H9 (cell line): Measurements from ENCODE around the gene NXNL2. TPM values are rescaled to one million over a fixed set of nuclear protein-coding genes. Genes with fewer than 3 reads are reported as not detected.

ENCODE experiments used
- DNase-seq: peaks from one replicate; pipeline ENCODE4 v3.0.0-alpha.2; 2017
- H2AFZ ChIP-seq: one replicate; pipeline ENCODE4 v1.6.1; 2013; ENCODE audit warnings: mild to moderate bottlenecking, low read length, control low read depth, moderate library complexity
- H2AK5ac ChIP-seq: 2 replicates; pipeline ENCODE4 v1.6.1; 2013; ENCODE audit warnings: low read length, control low read depth, mixed read lengths; ENCODE audit not compliant: insufficient read length
- H2BK120ac ChIP-seq: one replicate; pipeline ENCODE4 v1.6.1; 2013; ENCODE audit warnings: low read depth, mild to moderate bottlenecking, low read length, control low read depth, inconsistent platforms; ENCODE audit not compliant: poor library complexity, severe bottlenecking
- H2BK12ac ChIP-seq: 2 replicates; pipeline ENCODE4 v1.6.1; 2013; ENCODE audit warnings: low read length, control low read depth, mixed read lengths, low read depth; ENCODE audit not compliant: insufficient read length
- H2BK15ac ChIP-seq: 2 replicates; pipeline ENCODE4 v1.6.1; 2013; ENCODE audit warnings: low read depth, low read length, control low read depth
- H2BK20ac ChIP-seq: one replicate; pipeline ENCODE4 v1.6.1; 2013; ENCODE audit warnings: low read depth, mild to moderate bottlenecking, low read length, control low read depth, inconsistent platforms; ENCODE audit not compliant: poor library complexity, severe bottlenecking
- H2BK5ac ChIP-seq: 2 replicates; pipeline ENCODE4 v1.6.1; 2013; ENCODE audit warnings: low read length, control low read depth, mixed read lengths; ENCODE audit not compliant: insufficient read length
- H3K14ac ChIP-seq: 2 replicates; pipeline ENCODE4 v1.6.1; 2013; ENCODE audit warnings: low read length, control low read depth; ENCODE audit not compliant: insufficient read depth
- H3K18ac ChIP-seq: 2 replicates; pipeline ENCODE4 v1.6.1; 2013; ENCODE audit warnings: low read depth, mild to moderate bottlenecking, mixed read lengths, low read length, control low read depth; ENCODE audit not compliant: insufficient read length
- H3K23ac ChIP-seq: 2 replicates; pipeline ENCODE4 v1.6.1; 2013; ENCODE audit warnings: low read length, control low read depth, mixed read lengths, low read depth; ENCODE audit not compliant: insufficient read length
- H3K23me2 ChIP-seq: 2 replicates; pipeline ENCODE4 v1.6.1; 2013; ENCODE audit warnings: low read depth, mild to moderate bottlenecking, mixed read lengths, low read length, control low read depth; ENCODE audit not compliant: insufficient read length, poor library complexity, severe bottlenecking
- H3K27ac ChIP-seq: 2 replicates; pipeline ENCODE4 v1.5.1; 2013; ENCODE audit warnings: low read length, control low read depth, mixed read lengths, low read depth; ENCODE audit not compliant: insufficient read length
- H3K27me3 ChIP-seq: 2 replicates; pipeline ENCODE4 v1.6.1; 2013; ENCODE audit warnings: low read length, control low read depth, inconsistent platforms; ENCODE audit not compliant: insufficient read depth
- H3K4ac ChIP-seq: 2 replicates; pipeline ENCODE4 v1.6.1; 2013; ENCODE audit warnings: low read depth, mild to moderate bottlenecking, control low read depth, inconsistent platforms, low read length, moderate library complexity
- H3K4me1 ChIP-seq: 2 replicates; pipeline ENCODE4 v1.6.1; 2013; ENCODE audit warnings: low read length, control low read depth, inconsistent platforms; ENCODE audit not compliant: insufficient read depth
- H3K4me2 ChIP-seq: 2 replicates; pipeline ENCODE4 v1.6.1; 2013; ENCODE audit warnings: low read length, control low read depth, mixed read lengths; ENCODE audit not compliant: insufficient read length, insufficient read depth
- H3K56ac ChIP-seq: 2 replicates; pipeline ENCODE4 v1.6.1; 2013; ENCODE audit warnings: low read depth, mild to moderate bottlenecking, mixed read lengths, low read length, control low read depth; ENCODE audit not compliant: insufficient read length
- H3K79me1 ChIP-seq: 2 replicates; pipeline ENCODE4 v1.6.1; 2013; ENCODE audit warnings: low read depth, mild to moderate bottlenecking, moderate library complexity, low read length, control low read depth, inconsistent platforms; ENCODE audit not compliant: insufficient read depth, poor library complexity, severe bottlenecking
- H3K79me2 ChIP-seq: 2 replicates; pipeline ENCODE4 v1.6.1; 2013; ENCODE audit warnings: low read length, control low read depth, inconsistent platforms; ENCODE audit not compliant: insufficient read depth
- H3K9ac ChIP-seq: 2 replicates; pipeline ENCODE4 v1.6.1; 2013; ENCODE audit warnings: low read length, control low read depth, mixed read lengths; ENCODE audit not compliant: insufficient read length; ENCODE audit errors: extremely low read depth
- H3K9me3 ChIP-seq: one replicate; pipeline ENCODE4 v1.6.1; 2013; ENCODE audit warnings: low read depth, low read length, inconsistent platforms; ENCODE audit not compliant: control insufficient read depth
- H3T11ph ChIP-seq: one replicate; pipeline ENCODE4 v1.6.1; 2013; ENCODE audit warnings: mild to moderate bottlenecking, low read length, control low read depth, inconsistent platforms
- H4K20me1 ChIP-seq: one replicate; pipeline ENCODE4 v1.6.1; 2013; ENCODE audit not compliant: control insufficient read depth, insufficient read length, insufficient read depth
- H4K5ac ChIP-seq: 2 replicates; pipeline ENCODE4 v1.6.1; 2013; ENCODE audit warnings: low read depth, mild to moderate bottlenecking, mixed read lengths, low read length, control low read depth; ENCODE audit not compliant: insufficient read length
- H4K8ac ChIP-seq: replicated peaks from 2 replicates; pipeline ENCODE4 v1.6.1; 2013; ENCODE audit warnings: low read length, control low read depth, mixed read lengths, low read depth; ENCODE audit not compliant: insufficient read length
- H4K91ac ChIP-seq: 2 replicates; pipeline ENCODE4 v1.6.1; 2013; ENCODE audit warnings: low read depth, mild to moderate bottlenecking, moderate library complexity, mixed read lengths, low read length, control low read depth; ENCODE audit not compliant: insufficient read length
- H3K27ac Mint-ChIP-seq, 3 experiments: 2 replicates in 2 of 3; 3 replicates in 1 of 3; pipeline ENCODE4 v1.8.0; 2020 to 2021; ENCODE audit warnings: mixed read lengths in 3 of 3, mild to moderate bottlenecking in 1 of 3, moderate library complexity in 1 of 3
- H3K27me3 Mint-ChIP-seq: 2 replicates; pipeline ENCODE4 v1.8.0; 2021; ENCODE audit warnings: low read depth, mild to moderate bottlenecking, moderate library complexity, mixed read lengths
- H3K36me3 Mint-ChIP-seq, 3 experiments: 2 replicates in 2 of 3; 3 replicates in 1 of 3; pipeline ENCODE4 v1.8.0; 2020 to 2021; ENCODE audit warnings: low read depth in 3 of 3, mixed read lengths in 3 of 3; ENCODE audit not compliant: insufficient read depth in 1 of 3
- H3K4me1 Mint-ChIP-seq, 2 experiments: 2 replicates each; pipeline ENCODE4 v1.8.0; 2020; ENCODE audit warnings: mixed read lengths in 2 of 2
- H3K4me3 Mint-ChIP-seq, 2 experiments: 2 replicates in 1 of 2; 3 replicates in 1 of 2; pipeline ENCODE4 v1.8.0; 2020 to 2021; ENCODE audit warnings: mild to moderate bottlenecking in 2 of 2, mixed read lengths in 2 of 2, moderate library complexity in 1 of 2
- H3K9me3 Mint-ChIP-seq, 2 experiments: 2 replicates in 1 of 2; 3 replicates in 1 of 2; pipeline ENCODE4 v1.8.0; 2020; ENCODE audit warnings: mild to moderate bottlenecking in 2 of 2, mixed read lengths in 2 of 2, moderate library complexity in 1 of 2
- WGBS: extraction: QIAGEN DNeasy Blood & Tissue Kit; methylation state at CpG from one replicate; pipeline ENCODE4 v1.1.7; 2013; ENCODE audit warnings: missing lambda C conversion rate, low lambda C conversion rate, mixed read lengths; ENCODE audit not compliant: insufficient read length; ENCODE audit errors: extremely low coverage; 5-methylcytosine and 5-hydroxymethylcytosine counted together
- total RNA-seq: library from RNA; stranded (reverse); gene quantifications from 2 replicates; pipeline ENCODE4 v1.2.1, GENCODE V29; 2021
- TF ChIP-seq, protein P1 (sequence below): fragments of 200-600 bp; sonication (generic); conservative IDR thresholded peaks from 3 replicates; pipeline ENCODE4 v1.8.0; 2021; ENCODE audit warnings: antibody characterized with exemption, mild to moderate bottlenecking

Gene NXNL2
- total RNA-seq, 1 experiment from 2014 or later = 0.57 TPM

DNA sequence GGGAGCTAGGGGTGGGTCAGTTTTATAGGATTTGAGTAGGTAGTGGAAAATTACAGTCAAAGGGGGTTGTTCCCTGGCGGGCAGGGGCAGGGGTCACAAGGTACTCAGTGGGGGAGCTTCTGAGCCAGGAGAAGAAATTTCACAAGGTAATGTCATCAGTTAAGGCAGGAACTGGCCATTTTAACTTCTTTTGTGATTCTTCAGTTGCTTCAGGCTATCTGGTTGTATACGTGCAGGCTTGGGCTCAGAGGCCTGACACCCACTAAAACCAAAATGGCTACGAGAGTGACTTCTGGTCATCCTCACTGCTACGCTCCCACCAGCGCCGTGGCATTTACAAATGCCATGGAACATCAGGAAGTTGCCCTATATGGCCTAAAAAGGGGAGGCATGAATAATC, 20.7 kb upstream of the NXNL2 start:
- Histone ChIP-seq H3K79me2 (no peaks in the 10 kb centered on the region), H4K5ac (no peak overlapping the region), H2BK12ac (no peak overlapping the region), H3K4me2 (no peak overlapping the region), H3K18ac (no peak overlapping the region), H3K27ac (no peak overlapping the region), H3K27me3 (no peaks in the 10 kb centered on the region), H3K56ac (no peak overlapping the region), H3K79me1 (no peaks in the 10 kb centered on the region), H2BK15ac (no peak overlapping the region), H2BK5ac (no peak overlapping the region), H2AFZ (no peak overlapping the region), H3T11ph (no peak overlapping the region), H4K91ac (no peak overlapping the region), H4K8ac (no peak overlapping the region), H2BK120ac (no peak overlapping the region), H4K20me1 (no peaks in the 10 kb centered on the region), H3K23me2 (no peaks in the 10 kb centered on the region), H3K4me1 (no peaks in the 10 kb centered on the region), H3K14ac (no peak overlapping the region), H3K9ac (no peak overlapping the region), H3K4ac (no peak overlapping the region), H3K23ac (no peak overlapping the region), H2BK20ac (no peak overlapping the region), H3K9me3 (no peaks in the 10 kb centered on the region), H2AK5ac (no peak overlapping the region)
- peak overlapping the region in 1 of 2 experiments; percentile 35; a peak in 1 of 5 replicates for H3K4me3 Mint-ChIP-seq
- peaks cover 10 to 13% of the 10 kb centered on the region in 2 experiments for H3K4me1 Mint-ChIP-seq
- DNase-seq = no peak
- H3K27me3 Mint-ChIP-seq = no peaks in the 10 kb centered on the region; the same call in 1 of the 2 replicates
- peaks cover 7 to 13% (median 12%) of the 10 kb centered on the region in 3 experiments; a peak in 6 of 7 replicates for H3K36me3 Mint-ChIP-seq
- peak overlapping the region in 1 of 3 experiments; percentile 91; a peak in 2 of 7 replicates for H3K27ac Mint-ChIP-seq
- H3K9me3 Mint-ChIP-seq = peaks cover 14 to 30% of the 10 kb centered on the region in 2 experiments
- no CpG with 5 or more reads among the region's 6 CpGs for WGBS
- TF ChIP-seq, protein P1, sequence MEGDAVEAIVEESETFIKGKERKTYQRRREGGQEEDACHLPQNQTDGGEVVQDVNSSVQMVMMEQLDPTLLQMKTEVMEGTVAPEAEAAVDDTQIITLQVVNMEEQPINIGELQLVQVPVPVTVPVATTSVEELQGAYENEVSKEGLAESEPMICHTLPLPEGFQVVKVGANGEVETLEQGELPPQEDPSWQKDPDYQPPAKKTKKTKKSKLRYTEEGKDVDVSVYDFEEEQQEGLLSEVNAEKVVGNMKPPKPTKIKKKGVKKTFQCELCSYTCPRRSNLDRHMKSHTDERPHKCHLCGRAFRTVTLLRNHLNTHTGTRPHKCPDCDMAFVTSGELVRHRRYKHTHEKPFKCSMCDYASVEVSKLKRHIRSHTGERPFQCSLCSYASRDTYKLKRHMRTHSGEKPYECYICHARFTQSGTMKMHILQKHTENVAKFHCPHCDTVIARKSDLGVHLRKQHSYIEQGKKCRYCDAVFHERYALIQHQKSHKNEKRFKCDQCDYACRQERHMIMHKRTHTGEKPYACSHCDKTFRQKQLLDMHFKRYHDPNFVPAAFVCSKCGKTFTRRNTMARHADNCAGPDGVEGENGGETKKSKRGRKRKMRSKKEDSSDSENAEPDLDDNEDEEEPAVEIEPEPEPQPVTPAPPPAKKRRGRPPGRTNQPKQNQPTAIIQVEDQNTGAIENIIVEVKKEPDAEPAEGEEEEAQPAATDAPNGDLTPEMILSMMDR = no peak
